ENCODE data around the gene TBC1D14.
A peak's percentile ranks its signal among the peaks of the same experiment; 100 is the strongest.

Gene TBC1D14

GRCh38 chr4:6892190-6892908, 17.3 kb upstream of the TBC1D14 start:
- TF ChIP-seq CTCF (IDR thresholded peaks at IDR 0.05; ENCODE audit: low read depth, low read length) = peak; percentile 76
- no peaks in the 10 kb centered on the region for H3K27me3 ChIP-seq (ENCODE audit: insufficient read depth, low read depth, severe bottlenecking)
- no peaks in the 10 kb centered on the region for H3K36me3 ChIP-seq
- H3K4me3 ChIP-seq (ENCODE audit: low read depth, low read length) = no peak overlapping the region
- peaks cover 9% of the 10 kb centered on the region for H3K9me3 ChIP-seq (ENCODE audit: severe bottlenecking)
- DNase-seq = peak; percentile 79
- no peak overlapping the region for H3K27ac ChIP-seq

DNA sequence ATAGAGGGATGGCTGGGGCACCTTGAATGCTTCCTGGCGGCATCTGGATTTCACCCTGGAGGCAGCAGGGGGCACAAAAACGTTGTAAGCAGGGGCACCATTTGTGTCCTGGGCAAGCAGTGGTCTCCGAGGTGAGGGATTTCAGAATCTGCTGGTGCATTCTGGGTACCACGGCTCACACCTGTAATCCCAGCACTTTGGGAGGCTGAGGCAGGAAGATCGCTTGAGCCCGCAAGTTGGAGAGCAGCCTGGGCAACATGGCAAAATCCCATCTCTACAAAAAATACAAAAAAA, 16.8 kb upstream of the TBC1D14 start:
- TF ChIP-seq CTCF (IDR thresholded peaks at IDR 0.05; ENCODE audit: low read depth, low read length) = no peak
- peaks cover 9% of the 10 kb centered on the region for H3K9me3 ChIP-seq (ENCODE audit: severe bottlenecking)
- no peak overlapping the region for H3K4me3 ChIP-seq (ENCODE audit: low read depth, low read length)
- H3K27me3 ChIP-seq (ENCODE audit: insufficient read depth, low read depth, severe bottlenecking) = no peaks in the 10 kb centered on the region
- H3K36me3 ChIP-seq = no peaks in the 10 kb centered on the region
- H3K27ac ChIP-seq = no peak overlapping the region
- DNase-seq = no peak

DNA sequence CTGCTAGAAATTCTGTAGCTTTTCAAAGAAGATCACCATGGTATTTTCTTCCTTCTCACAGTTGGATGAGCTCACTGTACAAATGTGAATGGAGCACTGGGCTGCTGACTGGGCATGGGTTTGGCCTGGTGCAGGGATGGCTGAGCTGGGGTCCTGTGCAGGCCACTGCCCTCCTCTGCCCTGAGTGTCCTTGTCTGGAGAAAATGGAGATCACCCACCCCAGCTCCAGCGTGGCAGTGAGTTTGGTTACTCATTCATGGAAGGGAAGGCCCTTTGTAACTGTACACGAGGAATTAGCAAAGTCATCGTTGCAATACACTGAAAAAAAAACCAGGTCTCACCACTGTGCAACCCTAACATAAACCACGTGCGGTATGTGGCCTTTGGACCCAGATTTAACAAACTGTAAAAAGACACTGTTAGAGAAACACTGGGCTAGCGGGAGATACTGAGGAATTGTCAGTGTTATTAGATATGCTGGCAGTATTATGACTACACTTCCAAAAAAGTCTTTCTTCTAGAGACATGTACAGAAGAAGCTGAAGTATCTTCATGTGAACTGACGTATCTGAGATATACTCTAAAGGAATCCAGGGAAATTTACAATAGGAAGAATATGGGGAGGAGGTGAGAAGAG, 16.1 kb upstream of the TBC1D14 start:
- no peak for TF ChIP-seq CTCF (IDR thresholded peaks at IDR 0.05; ENCODE audit: low read depth, low read length)
- no peaks in the 10 kb centered on the region for H3K27me3 ChIP-seq (ENCODE audit: insufficient read depth, low read depth, severe bottlenecking)
- no peak for DNase-seq
- H3K27ac ChIP-seq = no peak overlapping the region
- H3K9me3 ChIP-seq (ENCODE audit: severe bottlenecking) = peaks cover 9% of the 10 kb centered on the region
- H3K36me3 ChIP-seq = no peaks in the 10 kb centered on the region
- no peak overlapping the region for H3K4me3 ChIP-seq (ENCODE audit: low read depth, low read length)

GRCh38 chr4:6894086-6894478, 15.5 kb upstream of the TBC1D14 start:
- Histone ChIP-seq H3K27ac (no peak overlapping the region), H3K36me3 (no peaks in the 10 kb centered on the region), H3K9me3 (ENCODE audit: severe bottlenecking) (peaks cover 9% of the 10 kb centered on the region), H3K4me3 (ENCODE audit: low read depth, low read length) (no peak overlapping the region), H3K27me3 (ENCODE audit: insufficient read depth, low read depth, severe bottlenecking) (no peaks in the 10 kb centered on the region)
- TF ChIP-seq CTCF (IDR thresholded peaks at IDR 0.05; ENCODE audit: low read depth, low read length) = no peak
- DNase-seq = no peak

GRCh38 chr4:6894528-6895498, 14.8 kb upstream of the TBC1D14 start:
- H3K9me3 ChIP-seq (ENCODE audit: severe bottlenecking) = peaks cover 9% of the 10 kb centered on the region
- no peaks in the 10 kb centered on the region for H3K36me3 ChIP-seq
- no peaks in the 10 kb centered on the region for H3K27me3 ChIP-seq (ENCODE audit: insufficient read depth, low read depth, severe bottlenecking)
- DNase-seq = no peak
- H3K27ac ChIP-seq = no peak overlapping the region
- H3K4me3 ChIP-seq (ENCODE audit: low read depth, low read length) = no peak overlapping the region
- no peak for TF ChIP-seq CTCF (IDR thresholded peaks at IDR 0.05; ENCODE audit: low read depth, low read length)
